AG08395 (cell line): ENCODE results near the gene KRT79.

Source experiments
- DNase-seq: peaks from one replicate; pipeline ENCODE4 v3.0.0; 2012; ENCODE audit warnings: mixed read lengths, low spot score

The KRT79 gene

DNA sequence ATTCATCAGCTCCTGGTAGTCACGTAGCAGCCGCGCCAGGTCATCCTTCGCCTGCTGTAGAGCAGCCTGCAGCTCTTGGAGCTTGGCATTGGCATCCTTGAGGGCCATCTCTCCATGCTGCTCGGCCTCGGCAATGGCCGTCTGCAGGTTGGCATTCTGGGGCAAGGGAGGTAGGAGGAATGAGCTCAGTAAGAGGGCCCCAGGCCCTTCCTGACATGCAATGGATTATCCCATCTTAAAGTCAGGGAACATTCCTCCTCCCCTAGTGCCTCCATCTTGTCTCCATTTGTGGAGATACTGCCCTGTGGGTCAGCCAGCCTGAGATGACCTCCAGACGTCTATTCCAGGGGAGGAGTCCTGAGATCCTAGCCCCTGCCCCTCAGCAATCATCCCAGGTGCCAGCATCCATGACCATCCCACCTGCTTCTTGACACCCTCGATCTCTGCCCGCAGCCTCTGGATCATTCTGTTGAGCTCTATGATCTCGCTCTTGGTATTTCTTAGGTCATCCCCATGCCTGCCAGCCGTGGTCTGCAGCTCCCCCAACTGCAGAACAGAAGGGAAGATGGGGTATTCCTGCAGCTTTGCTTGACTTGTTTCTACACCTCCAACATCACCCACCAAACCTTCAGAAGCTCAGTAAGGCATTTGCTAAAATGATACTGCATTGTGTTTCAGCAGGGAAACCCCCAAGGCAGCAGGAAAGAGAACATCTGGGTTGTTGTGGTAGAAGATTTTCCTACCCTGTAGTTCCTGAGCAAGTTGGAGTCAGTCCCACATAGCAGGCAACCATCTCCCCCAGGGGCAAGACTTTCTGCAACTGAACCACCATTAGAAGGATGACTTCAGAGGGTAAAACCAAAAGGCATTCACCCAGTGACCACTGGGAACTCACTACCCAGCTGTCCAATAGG is 42.6 kb downstream of the KRT79 start:
- DNase-seq: no peak

GRCh38 chr12:52790427-52791270 is 43.5 kb downstream of the KRT79 start:
- DNase-seq: no peak

DNA sequence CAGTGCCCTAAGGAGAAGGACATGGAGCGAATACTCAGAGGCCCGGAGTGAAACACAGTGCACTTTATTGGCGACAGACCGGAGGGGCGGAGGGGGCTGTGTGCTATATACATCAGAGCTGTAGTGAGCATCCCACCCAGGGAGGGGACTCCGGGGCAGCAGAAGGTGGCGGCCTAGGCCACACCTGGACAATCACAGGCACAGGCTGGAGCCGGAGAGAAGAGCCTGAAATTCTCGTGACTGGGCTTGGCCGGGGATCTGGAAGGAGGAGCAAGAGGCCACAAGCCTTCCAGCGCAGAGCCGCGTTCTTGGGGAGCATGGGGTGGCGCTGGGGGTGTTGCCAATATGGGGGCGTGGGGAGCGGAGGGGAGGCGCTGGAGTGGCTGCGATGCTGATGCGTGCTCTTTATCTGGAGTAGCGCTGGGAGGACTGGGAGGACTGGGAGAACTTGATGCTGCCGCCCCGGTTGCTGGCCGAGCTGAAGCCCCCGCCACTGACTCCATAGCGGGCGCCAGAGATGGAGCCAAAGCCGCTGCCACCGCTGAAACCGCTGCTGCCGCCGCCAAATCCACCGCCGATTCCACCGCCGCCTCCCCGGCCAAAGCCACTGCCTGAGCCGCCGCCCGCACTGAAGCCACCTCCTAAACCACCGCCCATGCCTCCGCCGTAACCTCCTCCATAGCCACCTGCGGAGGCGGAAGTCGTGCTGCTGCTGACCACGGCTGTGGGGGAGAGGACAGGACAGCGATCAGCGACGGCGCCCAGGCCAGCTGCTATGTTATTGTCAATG is 44.3 kb downstream of the KRT79 start:
- no peak for DNase-seq

DNA sequence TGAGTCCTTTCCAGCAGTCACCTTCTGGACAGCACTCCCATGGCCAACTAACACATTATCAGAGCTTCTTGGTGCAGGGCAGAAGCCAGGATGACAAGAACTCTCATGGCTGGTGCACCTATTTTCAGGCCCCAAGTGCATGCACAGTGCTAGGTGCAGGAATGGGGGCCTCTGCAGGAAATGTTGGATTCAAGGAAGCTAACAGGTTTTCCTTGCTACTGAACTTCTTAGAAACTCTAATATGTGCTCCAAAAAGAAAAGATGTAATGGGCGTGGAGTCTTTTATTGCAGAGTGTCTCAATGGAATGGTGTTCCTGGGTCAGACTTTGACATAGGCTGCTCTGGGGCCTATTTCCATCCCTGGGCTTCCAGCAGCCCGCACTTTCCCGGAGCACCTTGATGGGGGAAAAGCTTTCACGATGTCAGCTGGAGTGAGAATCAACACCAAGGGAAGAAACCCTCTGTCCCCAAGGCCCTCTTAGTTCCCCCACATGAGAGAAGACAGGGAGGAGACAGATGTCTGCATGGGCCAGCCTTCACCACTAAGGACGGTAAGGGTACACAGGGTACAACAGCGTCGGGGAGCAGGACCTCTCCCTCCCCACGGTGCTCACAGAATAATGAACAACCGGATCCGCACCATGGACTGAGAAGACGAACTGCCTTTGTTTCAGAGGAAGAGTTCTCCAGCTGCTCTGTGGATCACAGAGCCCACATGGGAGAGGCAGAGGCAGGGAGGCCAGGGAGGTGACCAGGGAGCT is 45.1 kb downstream of the KRT79 start:
- DNase-seq: no peak

GRCh38 chr12:52788192-52788875 is 45.8 kb downstream of the KRT79 start:
- DNase-seq: no peak

DNA sequence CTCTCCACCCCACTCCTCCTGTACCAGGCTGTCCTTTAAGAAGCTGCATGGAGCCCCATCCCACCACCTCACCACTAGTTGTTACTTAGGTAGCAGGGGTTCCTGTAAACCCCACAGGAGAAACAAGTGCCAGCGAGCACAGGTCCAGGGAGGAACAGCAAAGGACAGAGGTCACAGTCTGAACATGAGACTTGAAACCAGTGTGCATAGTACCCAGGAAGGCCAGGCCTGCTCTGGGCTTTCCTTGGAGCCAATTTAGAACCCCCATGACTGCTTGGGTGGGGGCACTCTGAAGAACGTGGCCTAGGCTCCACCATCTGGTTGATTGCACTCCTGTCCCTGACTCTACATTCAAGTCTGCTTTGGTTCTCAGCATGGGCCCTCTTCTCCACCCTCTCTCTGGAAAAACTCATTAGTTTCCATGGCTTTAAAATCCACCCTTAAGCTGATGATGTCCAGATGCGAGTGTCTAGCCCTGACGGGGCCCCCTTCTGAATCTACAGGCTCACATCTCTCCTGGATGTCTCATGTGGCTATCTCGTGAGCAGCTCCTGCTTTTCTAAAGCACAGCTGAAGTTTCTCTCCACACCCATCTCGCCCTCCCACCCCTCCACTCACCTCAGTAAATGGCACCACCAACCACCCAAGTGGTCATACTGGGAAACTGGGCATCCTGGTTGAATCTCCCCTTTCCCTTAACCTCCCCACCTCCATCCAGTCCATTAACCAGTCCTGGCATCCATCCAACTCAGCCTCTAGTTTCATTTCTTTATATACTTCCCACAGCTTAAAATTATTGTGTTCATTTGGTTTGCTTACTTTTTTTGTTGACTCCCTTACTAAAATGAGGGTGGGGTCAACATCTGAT is 46.6 kb downstream of the KRT79 start:
- DNase-seq: no peak

DNA sequence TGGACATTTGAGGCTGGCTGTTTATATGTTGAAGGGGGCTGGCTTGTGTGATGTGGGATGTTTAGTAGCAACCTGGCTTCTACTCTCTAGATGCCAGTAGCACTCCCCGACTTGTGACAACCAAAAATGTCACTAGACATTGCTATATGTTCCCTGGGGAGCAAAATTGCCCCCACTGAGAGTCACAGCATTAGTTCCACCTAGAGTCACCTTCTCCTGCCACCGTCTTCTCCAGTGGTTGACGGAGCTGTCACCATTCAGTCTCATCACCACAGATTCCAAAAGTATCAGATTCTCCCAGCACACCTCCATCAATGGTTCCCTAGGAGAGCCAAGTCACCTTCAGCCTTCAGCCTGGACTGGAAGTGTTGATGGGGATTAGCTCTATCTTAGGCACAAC is 49.2 kb downstream of the KRT79 start:
- DNase-seq: no peak

GRCh38 chr12:52783563-52784316 is 50.4 kb downstream of the KRT79 start:
- DNase-seq: no peak

DNA sequence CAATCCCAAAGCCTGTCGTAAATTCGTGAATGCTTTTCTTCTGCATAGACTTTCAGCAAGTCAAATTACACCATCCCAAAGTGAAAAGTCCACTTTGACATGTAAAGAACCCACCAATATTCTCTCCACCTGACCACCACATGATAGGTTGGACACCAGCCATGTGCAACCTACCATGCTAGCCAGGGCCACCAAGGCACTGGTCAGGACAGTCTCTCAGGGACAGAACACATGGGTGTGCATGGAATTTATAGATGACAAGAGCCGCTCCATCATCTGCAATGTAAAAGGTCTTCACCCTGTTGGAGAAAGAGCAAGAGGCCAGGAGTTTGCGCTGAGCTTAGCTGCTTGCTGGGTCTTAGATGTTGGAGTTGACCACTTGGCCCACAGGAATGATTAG is 51.6 kb downstream of the KRT79 start:
- no peak for DNase-seq

- no peak for DNase-seq
Measured at GRCh38 chr12:52781399-52782082, 52.6 kb downstream of the KRT79 start.

GRCh38 chr12:52779914-52780313 is 54.2 kb downstream of the KRT79 start:
- no peak for DNase-seq

GRCh38 chr12:52778833-52779232 is 55.3 kb downstream of the KRT79 start:
- DNase-seq: no peak

DNA sequence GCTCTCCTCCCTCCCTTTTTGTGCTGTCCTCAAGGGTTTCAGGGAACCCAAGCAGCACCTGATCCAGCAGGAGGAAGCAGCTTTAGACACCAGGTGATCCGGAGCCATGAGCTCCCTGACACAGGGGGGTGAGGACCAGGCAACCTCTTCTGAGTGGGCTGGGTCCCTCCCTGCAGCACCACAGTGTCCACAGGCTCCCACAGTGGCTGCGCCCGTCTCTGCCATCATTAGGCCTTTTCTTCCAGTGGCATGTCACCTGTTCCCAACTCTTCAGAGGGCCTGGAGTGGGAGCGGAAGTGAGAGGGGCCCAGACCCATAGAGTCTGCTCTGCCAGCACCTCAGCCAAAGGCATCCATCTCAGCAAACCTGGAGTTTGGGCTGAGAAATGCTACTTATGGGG is 56.5 kb downstream of the KRT79 start:
- DNase-seq: no peak

GRCh38 chr12:52776913-52777395 is 57.2 kb downstream of the KRT79 start, which contains the start of gene KRT76:
TSS of gene KRT76 (minus strand) at chr12:52777345. CDS start at chr12:52777291, 54 bp downstream.
- DNase-seq: no peak

- DNase-seq: no peak
Measured at GRCh38 chr12:52776435-52776834, 57.7 kb downstream of the KRT79 start.

DNA sequence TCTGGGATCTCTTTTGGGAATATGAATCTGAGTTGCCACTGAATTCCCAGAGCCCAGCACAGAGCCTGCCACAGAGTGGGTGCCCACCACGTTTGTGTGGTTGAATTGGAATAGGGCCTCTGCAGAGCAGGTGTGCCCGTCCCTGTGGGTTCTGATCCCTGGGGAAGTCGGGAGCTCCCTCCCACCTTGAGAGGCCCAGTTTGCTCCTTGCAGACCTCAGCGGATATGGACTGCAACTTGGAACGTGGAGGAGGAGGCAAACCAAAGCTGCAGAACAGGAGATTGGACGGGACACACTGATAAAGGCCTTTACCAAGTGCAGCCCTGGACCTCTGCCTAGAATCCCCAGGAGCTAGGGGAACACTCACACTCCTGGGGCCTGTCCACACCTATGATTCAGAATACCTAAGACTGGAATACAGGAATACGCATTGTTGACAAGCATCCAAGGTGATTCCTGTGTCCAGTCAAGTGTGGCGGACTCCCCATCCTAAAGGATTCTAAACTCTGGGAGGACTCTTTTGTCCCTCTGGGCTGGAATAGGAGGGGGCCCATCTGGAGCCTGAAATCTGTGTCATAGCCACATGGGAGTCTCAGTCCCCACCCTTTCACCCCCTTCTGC is 59.4 kb downstream of the KRT79 start:
- no peak for DNase-seq

DNA sequence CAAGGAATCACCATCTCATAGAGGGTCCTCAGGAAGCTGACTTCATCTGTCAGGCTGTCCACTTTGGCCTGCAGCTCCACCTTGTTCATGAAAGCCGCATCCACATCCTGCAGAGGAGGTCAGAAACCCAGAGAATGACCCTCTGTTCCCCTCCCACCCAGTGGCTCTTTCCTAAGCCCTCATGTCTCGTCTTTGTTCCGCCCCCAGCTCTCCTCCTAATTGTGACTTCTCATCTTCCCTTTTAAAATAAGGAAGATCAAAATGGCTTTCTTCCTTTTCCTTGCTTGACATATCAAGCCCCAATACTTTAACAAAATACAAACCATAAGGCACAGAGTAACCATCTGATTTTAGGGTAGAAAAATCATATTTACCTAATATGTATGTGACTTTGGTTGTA is 61.3 kb downstream of the KRT79 start:
- no peak for DNase-seq

- no peak for DNase-seq
Measured at GRCh38 chr12:52772188-52772587, 61.9 kb downstream of the KRT79 start.
